Superior temporal gyrus (tissue), 1 donor: ENCODE measurements around the gene SPANXB1.
"Not testable (repeated sequence)": the region's sequence is repeated elsewhere in the genome, so short reads cannot be mapped to it uniquely, and the experiment has no call there.

Source experiments
- DNase-seq: peaks from one replicate; pipeline ENCODE4 v3.0.0-alpha.2; 2016; ENCODE audit errors: extremely low spot score

Gene SPANXB1

GRCh38 chrX:141002568-141002967, at the start of gene SPANXB1:
TSS of gene SPANXB1 (plus strand) at chrX:141002594. CDS start at chrX:141002694, 100 bp downstream.
- not testable (repeated sequence) for DNase-seq

GRCh38 chrX:140967036-140967435, 35.4 kb upstream of the SPANXB1 start:
- no peak for DNase-seq

GRCh38 chrX:140971099-140971795, 31.1 kb upstream of the SPANXB1 start:
- DNase-seq = no peak

- no peak for DNase-seq
These were observed 26.9 kb upstream of the SPANXB1 start for GRCh38 chrX:140975472-140975871.

- DNase-seq = no peak
These were observed 22.1 kb upstream of the SPANXB1 start for GRCh38 chrX:140980271-140980670.

GRCh38 chrX:140983730-140984129, 18.7 kb upstream of the SPANXB1 start:
- no peak for DNase-seq

- DNase-seq = not testable (repeated sequence)
These were observed 2.8 kb downstream of the SPANXB1 start for GRCh38 chrX:141005243-141005642.

GRCh38 chrX:141044246-141044645, 41.9 kb downstream of the SPANXB1 start:
- DNase-seq = not testable (repeated sequence)

- not testable (repeated sequence) for DNase-seq
These were observed 47.5 kb downstream of the SPANXB1 start for GRCh38 chrX:141049878-141050277.

- DNase-seq = peak; percentile 3
These were observed 49.7 kb downstream of the SPANXB1 start for GRCh38 chrX:141052098-141052497.
